Measurements from ENCODE around the gene PAOX. TPM values are rescaled to one million over a fixed set of nuclear protein-coding genes. Genes with fewer than 3 reads are reported as not detected.

Gene PAOX
- total RNA-seq, 2 donors from 2014 or later = 2.4 to 3.5 TPM

DNA sequence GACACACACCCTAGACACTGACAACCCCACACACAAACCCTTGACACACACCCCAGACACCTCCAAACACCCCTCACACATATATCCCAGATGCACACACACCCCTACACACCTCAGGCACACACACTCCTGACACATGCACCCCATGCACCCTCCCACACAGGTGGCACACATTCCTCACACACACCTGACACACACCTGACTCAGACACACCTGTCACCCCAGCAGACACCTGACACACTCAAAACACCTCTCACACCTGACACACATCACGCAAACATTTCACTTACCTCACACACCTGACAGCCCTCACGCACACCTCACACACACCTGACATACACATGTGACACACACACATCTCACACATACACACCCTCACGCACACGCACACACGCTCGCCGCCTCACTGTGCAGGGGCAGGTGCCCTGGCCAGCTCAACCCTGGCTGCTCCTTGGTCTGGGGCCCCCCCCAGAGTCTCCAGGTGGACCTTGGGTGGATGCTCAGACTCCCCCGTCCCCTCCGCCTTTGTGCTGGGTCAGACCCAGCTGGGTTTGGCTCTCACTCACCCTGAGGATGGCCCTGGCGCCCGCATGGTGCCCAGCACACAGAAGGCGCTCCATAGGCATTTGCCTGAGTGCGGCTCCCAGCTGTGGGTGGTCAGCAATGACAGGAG lies 39.2 kb upstream of the PAOX start:
- no peaks in the 10 kb centered on the region for H3K36me3 ChIP-seq
- H3K27me3 ChIP-seq = peaks cover 26 to 30% of the 10 kb centered on the region in 2 donors
- H3K27ac ChIP-seq = no peak overlapping the region
- TF ChIP-seq, protein P1, sequence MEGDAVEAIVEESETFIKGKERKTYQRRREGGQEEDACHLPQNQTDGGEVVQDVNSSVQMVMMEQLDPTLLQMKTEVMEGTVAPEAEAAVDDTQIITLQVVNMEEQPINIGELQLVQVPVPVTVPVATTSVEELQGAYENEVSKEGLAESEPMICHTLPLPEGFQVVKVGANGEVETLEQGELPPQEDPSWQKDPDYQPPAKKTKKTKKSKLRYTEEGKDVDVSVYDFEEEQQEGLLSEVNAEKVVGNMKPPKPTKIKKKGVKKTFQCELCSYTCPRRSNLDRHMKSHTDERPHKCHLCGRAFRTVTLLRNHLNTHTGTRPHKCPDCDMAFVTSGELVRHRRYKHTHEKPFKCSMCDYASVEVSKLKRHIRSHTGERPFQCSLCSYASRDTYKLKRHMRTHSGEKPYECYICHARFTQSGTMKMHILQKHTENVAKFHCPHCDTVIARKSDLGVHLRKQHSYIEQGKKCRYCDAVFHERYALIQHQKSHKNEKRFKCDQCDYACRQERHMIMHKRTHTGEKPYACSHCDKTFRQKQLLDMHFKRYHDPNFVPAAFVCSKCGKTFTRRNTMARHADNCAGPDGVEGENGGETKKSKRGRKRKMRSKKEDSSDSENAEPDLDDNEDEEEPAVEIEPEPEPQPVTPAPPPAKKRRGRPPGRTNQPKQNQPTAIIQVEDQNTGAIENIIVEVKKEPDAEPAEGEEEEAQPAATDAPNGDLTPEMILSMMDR (IDR thresholded peaks at IDR 0.05) = no peak
- peaks cover 0 to 21% of the 10 kb centered on the region in 2 donors for H3K4me1 ChIP-seq
- no peak overlapping the region for H3K4me3 ChIP-seq
- H3K9me3 ChIP-seq = no peaks in the 10 kb centered on the region
- DNase-seq (ENCODE audit: low spot score) = no peak

DNA sequence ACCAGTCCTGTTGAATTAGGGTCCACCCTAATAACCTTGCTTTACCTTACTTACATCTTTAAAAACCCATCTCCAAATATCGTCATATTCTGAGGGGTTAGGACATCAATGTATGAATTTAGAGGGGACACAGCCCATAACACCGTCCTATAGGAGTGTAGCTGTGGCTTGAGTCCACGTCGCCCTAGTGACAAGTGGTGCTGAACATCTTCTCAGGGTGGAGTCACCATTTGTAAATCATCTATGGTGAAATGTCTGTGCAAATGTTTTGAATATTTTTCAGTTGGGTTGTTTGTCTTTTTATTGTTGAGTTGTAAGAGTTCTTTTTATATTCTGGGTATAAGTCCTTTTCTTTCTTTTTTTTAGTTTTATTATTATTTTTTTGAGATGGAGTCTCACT lies 37.1 kb upstream of the PAOX start:
- Histone ChIP-seq H3K4me1 (no peaks in the 10 kb centered on the region), H3K27me3 (peaks cover 7 to 11% of the 10 kb centered on the region in 2 donors), H3K9me3 (no peaks in the 10 kb centered on the region), H3K27ac (no peak overlapping the region), H3K36me3 (no peaks in the 10 kb centered on the region), H3K4me3 (no peak overlapping the region)
- no peak for DNase-seq (ENCODE audit: low spot score)
- TF ChIP-seq, protein P1 (IDR thresholded peaks at IDR 0.05) = no peak

DNA sequence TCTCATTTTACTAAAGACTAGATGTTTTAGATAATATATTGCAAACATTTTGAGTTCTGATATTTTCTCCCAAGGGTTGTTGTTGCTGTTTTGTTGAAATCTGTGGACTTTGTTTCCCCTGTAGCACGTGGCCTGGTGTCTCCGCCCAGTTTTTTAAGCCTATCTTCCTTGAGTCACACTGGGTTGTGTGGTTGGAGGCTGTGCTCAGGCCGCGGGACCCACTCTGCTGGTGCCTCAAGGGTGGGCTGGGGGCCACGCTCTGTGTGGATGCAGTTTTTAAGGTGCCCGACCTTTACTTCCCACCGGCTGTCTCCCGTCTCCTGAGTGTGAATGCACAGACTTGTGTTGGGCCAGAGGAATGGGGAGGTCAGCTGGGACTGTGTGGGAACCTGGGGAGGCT lies 36.1 kb upstream of the PAOX start:
- Histone ChIP-seq H3K4me1 (no peaks in the 10 kb centered on the region), H3K27ac (no peak overlapping the region), H3K9me3 (no peaks in the 10 kb centered on the region), H3K36me3 (no peaks in the 10 kb centered on the region), H3K27me3 (peaks cover 4 to 7% of the 10 kb centered on the region in 2 donors), H3K4me3 (no peak overlapping the region)
- DNase-seq (ENCODE audit: low spot score) = no peak
- TF ChIP-seq, protein P1 (IDR thresholded peaks at IDR 0.05) = no peak

DNA sequence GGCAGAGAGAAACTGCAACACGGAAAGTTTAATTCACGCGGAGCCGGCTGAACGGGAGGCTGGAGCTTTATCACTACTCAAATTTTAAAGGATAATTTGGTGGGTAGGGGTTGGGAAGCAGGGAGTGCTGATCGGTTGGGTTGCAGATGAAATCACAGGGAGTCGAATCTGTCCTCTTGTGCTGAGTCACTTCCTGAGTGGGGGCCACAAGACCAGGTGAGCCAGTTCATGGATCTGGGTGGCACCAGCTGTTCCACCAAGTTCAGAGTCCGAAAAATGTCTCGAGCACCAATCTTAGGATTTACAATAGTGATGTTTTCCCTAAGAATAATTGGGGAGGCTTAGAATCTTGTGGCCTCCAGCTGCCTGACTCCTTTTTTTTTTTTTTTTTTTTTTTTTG lies 35.5 kb upstream of the PAOX start:
- H3K36me3 ChIP-seq = no peaks in the 10 kb centered on the region
- no peak for DNase-seq (ENCODE audit: low spot score)
- peaks cover 4 to 7% of the 10 kb centered on the region in 2 donors for H3K27me3 ChIP-seq
- no peak overlapping the region for H3K27ac ChIP-seq
- no peaks in the 10 kb centered on the region for H3K4me1 ChIP-seq
- TF ChIP-seq, protein P1 (IDR thresholded peaks at IDR 0.05) = no peak
- H3K4me3 ChIP-seq = no peak overlapping the region
- no peaks in the 10 kb centered on the region for H3K9me3 ChIP-seq

DNA sequence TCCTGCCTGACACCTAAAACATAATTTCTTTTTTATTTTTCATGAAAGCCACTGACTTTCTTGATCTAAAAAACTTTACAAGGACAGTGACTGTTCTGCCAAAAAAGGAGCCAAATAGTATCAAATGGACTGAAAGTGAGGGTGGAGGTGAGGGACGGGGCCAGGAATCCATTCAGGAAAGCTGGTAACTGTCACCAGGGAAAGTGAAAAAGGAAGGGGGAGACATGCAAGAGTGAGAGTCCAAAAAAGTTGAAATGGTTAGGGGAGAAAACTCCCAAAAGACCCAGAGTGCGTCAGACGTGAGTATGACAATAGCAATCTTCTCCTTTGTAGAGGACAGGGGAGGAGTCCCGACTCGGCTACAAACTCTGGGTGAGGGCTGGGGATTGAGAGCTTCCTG lies 34.8 kb upstream of the PAOX start:
- H3K4me3 ChIP-seq = no peak overlapping the region
- H3K9me3 ChIP-seq = no peaks in the 10 kb centered on the region
- no peak for DNase-seq (ENCODE audit: low spot score)
- H3K4me1 ChIP-seq = no peaks in the 10 kb centered on the region
- no peak overlapping the region for H3K27ac ChIP-seq
- H3K27me3 ChIP-seq = peaks cover 4 to 7% of the 10 kb centered on the region in 2 donors
- no peaks in the 10 kb centered on the region for H3K36me3 ChIP-seq
- TF ChIP-seq, protein P1 (IDR thresholded peaks at IDR 0.05) = no peak

DNA sequence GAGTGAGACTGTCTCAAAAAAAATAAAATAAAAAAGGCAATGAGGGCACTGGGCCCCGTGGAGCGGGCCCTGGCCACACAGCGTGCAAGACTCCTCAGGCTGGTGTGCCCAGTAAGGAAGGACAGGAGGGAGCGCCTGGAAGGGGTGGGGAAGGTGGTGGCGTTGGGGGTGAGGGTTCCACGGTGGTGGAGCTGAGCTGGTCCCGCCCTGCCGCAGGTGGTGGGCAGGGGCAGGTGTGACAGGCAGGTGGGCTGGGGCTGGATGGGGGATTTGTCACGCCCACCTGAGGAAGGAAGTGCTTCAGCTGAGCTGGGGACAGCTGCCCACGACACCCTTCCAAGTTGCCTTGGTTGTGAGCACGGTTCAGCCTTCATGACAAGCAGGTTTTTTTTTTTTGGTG lies 32.6 kb upstream of the PAOX start:
- no peak overlapping the region for H3K27ac ChIP-seq
- H3K4me1 ChIP-seq = no peaks in the 10 kb centered on the region
- DNase-seq (ENCODE audit: low spot score) = no peak
- TF ChIP-seq, protein P1 (IDR thresholded peaks at IDR 0.05) = no peak
- no peaks in the 10 kb centered on the region for H3K9me3 ChIP-seq
- H3K4me3 ChIP-seq = no peak overlapping the region
- H3K36me3 ChIP-seq = no peaks in the 10 kb centered on the region
- peaks cover 4 to 7% of the 10 kb centered on the region in 2 donors for H3K27me3 ChIP-seq

All from right atrium auricular region (tissue), 2 donors.